Stimulated activated effector memory CD8-positive, alpha-beta T cell treated with anti-CD3 and anti-CD28 coated beads, Interleukin-12 subunit alpha, Interleukin-12 subunit beta, amount 100 ng/mL, for 72 hours (primary cell): Measurements from ENCODE around the gene MIA2.

Experiments
- ATAC-seq: fragments of 150-1000 bp; cut with Tn5 transposase; 2 replicates; pipeline ENCODE4 v1.10.0; 2021
- DNase-seq, 2 donors: peaks; one replicate each; pipeline ENCODE4 v3.0.0; 2021 to 2022; ENCODE audit warnings: low spot score in 2 of 2
- H3K27ac Mint-ChIP-seq: one replicate; pipeline ENCODE4 v1.8.0; 2022; ENCODE audit warnings: mild to moderate bottlenecking, mixed read lengths
- H3K36me3 Mint-ChIP-seq: one replicate; pipeline ENCODE4 v1.8.0; 2022; ENCODE audit warnings: mild to moderate bottlenecking, mixed read lengths
- H3K4me1 Mint-ChIP-seq: one replicate; pipeline ENCODE4 v1.8.0; 2022; ENCODE audit warnings: mixed read lengths
- H3K4me3 Mint-ChIP-seq: one replicate; pipeline ENCODE4 v1.8.0; 2022; ENCODE audit warnings: mild to moderate bottlenecking, mixed read lengths
- H3K9me3 Mint-ChIP-seq: one replicate; pipeline ENCODE4 v1.8.0; 2022; ENCODE audit warnings: mixed read lengths

Gene MIA2

DNA sequence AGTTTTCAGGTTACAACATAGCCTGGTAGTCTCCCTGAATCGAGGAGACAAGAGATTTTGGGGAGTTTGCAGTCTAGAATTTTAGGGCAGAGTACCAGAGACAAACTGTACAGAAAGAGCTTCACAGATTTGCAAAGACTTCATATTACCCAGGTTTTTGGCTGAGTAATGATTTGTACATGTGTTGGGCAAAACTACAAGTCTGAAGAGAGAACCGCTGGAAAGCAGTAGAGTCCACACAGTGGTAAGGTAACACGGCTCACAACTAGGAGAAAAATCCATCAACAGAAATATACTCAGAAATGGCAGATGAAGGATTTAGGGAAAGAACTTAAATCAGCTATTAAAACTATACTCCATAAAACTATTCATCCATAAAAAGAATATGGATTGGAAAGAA, 172.8 kb downstream of the MIA2 start:
- peaks cover 3% of the 10 kb centered on the region for H3K9me3 Mint-ChIP-seq
- H3K4me3 Mint-ChIP-seq: no peak overlapping the region
- no peaks in the 10 kb centered on the region for H3K36me3 Mint-ChIP-seq
- DNase-seq: no peak
- H3K4me1 Mint-ChIP-seq: peaks cover 26% of the 10 kb centered on the region
- H3K27ac Mint-ChIP-seq: no peak overlapping the region
- no peak for ATAC-seq

GRCh38 chr14:39416072-39416471, 182.4 kb downstream of the MIA2 start:
- ATAC-seq: no peak
- Mint-ChIP-seq H3K4me3 (no peak overlapping the region), H3K4me1 (peaks cover 3% of the 10 kb centered on the region), H3K9me3 (peaks cover 19% of the 10 kb centered on the region), H3K36me3 (peaks cover 12% of the 10 kb centered on the region), H3K27ac (no peak overlapping the region)
- no peak for DNase-seq

DNA sequence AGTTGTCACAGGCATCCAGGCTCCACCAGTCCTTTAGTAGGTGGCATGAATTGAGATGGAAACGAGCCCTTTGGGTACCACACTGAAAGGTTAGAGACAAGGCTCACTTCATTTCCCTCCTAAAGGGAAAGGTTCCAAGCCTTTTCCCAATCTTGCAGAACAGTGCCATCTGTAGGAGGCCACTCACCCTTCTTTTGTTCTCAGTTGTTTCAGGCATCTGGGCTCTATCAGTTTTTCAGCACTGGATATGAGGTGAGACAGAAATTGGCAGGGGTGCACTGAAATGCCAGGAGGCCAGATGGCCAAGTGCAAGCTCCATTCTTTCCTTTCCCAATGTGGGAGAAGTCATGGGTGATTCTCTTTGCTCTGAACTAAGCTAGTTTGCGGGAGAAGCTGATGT, 183.3 kb downstream of the MIA2 start:
- Mint-ChIP-seq H3K36me3 (peaks cover 12% of the 10 kb centered on the region), H3K9me3 (peaks cover 19% of the 10 kb centered on the region), H3K4me1 (peaks cover 10% of the 10 kb centered on the region), H3K4me3 (no peak overlapping the region), H3K27ac (no peak overlapping the region)
- ATAC-seq (no peak), DNase-seq (no peak)

GRCh38 chr14:39419272-39419671, 185.6 kb downstream of the MIA2 start:
- no peak for ATAC-seq
- no peak overlapping the region for H3K27ac Mint-ChIP-seq

GRCh38 chr14:39422243-39422642, 188.5 kb downstream of the MIA2 start:
- Mint-ChIP-seq H3K36me3 (peaks cover 7% of the 10 kb centered on the region), H3K4me1 (peaks cover 40% of the 10 kb centered on the region), H3K4me3 (no peak overlapping the region), H3K9me3 (peaks cover under 1% of the 10 kb centered on the region), H3K27ac (no peak overlapping the region)
- no peak for DNase-seq
- ATAC-seq: no peak

More at GRCh38 chr14:39419272-39419671, 185.6 kb downstream of the MIA2 start:
- Mint-ChIP-seq H3K9me3 (peaks cover 11% of the 10 kb centered on the region), H3K4me1 (peaks cover 26% of the 10 kb centered on the region), H3K36me3 (peaks cover 12% of the 10 kb centered on the region), H3K4me3 (no peak overlapping the region)
- no peak for DNase-seq

- H3K4me1 Mint-ChIP-seq: peaks cover 48% of the 10 kb centered on the region
- no peak overlapping the region for H3K27ac Mint-ChIP-seq
- no peaks in the 10 kb centered on the region for H3K9me3 Mint-ChIP-seq
- DNase-seq: no peak
- H3K4me3 Mint-ChIP-seq: no peak overlapping the region
- ATAC-seq: no peak
- peaks cover 7% of the 10 kb centered on the region for H3K36me3 Mint-ChIP-seq
Observed at GRCh38 chr14:39423793-39424192, 190.1 kb downstream of the MIA2 start.

GRCh38 chr14:39425947-39426346, 192.2 kb downstream of the MIA2 start:
- ATAC-seq: no peak
- H3K9me3 Mint-ChIP-seq: no peaks in the 10 kb centered on the region
- no peak overlapping the region for H3K4me3 Mint-ChIP-seq
- H3K4me1 Mint-ChIP-seq: peaks cover 68% of the 10 kb centered on the region
- peak overlapping the region; percentile 22 for H3K27ac Mint-ChIP-seq
- H3K36me3 Mint-ChIP-seq: peaks cover 2% of the 10 kb centered on the region
- no peak for DNase-seq

DNA sequence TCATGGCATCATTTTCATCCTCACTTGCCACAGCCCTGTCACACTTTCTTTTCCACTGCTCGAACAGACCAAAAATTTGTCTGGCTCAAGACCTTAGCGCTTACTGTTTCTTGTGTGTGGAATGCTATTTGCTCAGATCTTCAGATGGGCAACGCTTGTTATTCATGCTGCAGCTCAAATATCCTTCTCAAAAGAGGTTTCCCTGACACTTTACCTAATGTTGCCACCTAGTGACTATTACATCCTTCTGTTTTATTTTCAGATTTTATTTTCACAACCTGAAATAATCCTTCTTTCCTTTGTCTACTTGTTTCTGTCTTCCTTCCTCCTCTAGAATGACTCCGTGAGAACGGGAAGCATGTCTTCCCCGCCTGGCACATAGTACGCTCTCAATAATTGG, 192.9 kb downstream of the MIA2 start:
- Mint-ChIP-seq H3K9me3 (no peaks in the 10 kb centered on the region), H3K4me1 (peaks cover 66% of the 10 kb centered on the region), H3K36me3 (peaks cover 8% of the 10 kb centered on the region), H3K27ac (peak overlapping the region; percentile 22), H3K4me3 (peak overlapping the region; percentile 6)
- DNase-seq (no peak), ATAC-seq (no peak)

DNA sequence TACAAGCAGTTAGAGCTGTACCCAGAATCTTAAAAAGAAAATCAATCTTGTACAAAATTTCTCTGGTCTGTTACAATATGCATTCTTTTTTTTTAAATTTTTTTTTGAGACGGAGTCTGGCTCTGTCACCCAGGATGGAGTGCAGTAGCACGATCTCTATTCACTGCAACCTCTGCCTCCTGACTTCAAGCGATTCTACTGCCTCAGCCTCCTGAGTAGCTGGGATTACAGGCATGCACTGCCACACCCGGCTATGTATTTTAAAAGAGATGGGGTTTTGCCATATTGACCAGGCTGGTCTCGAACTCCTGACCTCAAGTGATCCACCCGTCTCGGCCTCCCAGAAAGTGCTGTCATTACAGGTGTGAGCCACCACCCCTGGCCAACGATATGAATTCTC, 194.4 kb downstream of the MIA2 start:
- no peak overlapping the region for H3K4me3 Mint-ChIP-seq
- ATAC-seq: no peak

DNA sequence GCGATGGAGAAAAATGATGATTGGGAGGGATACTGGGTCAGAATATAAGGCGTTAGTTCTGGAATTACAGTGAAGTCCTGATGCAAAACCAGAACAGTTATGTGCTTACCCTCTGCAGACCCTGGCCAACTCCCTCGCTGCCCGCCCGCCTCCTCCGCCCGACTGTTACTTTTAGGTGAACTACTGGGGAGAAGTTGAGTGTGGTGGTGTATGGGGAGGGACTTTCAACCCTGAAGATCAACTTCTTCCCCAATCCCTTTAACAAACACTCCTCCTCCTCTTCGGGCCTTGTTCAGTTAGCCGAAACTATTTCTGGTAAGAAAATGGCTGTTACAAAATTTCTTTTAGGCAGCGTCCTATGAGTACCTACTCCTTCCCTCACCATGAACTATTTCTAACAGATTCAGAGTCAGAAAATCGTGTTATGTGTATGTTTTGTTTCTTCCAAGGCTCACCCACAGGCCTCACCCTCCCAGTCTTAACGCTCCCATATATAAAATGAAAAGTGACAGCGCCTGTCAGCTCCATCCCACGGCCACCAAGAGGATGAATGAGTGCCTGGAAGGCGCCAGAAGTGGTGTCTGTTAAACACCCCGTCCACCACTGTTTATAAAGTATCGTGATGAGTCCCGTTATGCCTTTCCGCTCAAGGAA, 197.2 kb downstream of the MIA2 start:
- DNase-seq (no peak), ATAC-seq (peak; percentile 20)
- H3K4me1 Mint-ChIP-seq: peaks cover 53% of the 10 kb centered on the region

More for the DNA sequence above, 194.4 kb downstream of the MIA2 start:
- Mint-ChIP-seq H3K36me3 (peaks cover 21% of the 10 kb centered on the region), H3K9me3 (no peaks in the 10 kb centered on the region), H3K27ac (no peak overlapping the region), H3K4me1 (peaks cover 60% of the 10 kb centered on the region)
- DNase-seq: no peak

DNA sequence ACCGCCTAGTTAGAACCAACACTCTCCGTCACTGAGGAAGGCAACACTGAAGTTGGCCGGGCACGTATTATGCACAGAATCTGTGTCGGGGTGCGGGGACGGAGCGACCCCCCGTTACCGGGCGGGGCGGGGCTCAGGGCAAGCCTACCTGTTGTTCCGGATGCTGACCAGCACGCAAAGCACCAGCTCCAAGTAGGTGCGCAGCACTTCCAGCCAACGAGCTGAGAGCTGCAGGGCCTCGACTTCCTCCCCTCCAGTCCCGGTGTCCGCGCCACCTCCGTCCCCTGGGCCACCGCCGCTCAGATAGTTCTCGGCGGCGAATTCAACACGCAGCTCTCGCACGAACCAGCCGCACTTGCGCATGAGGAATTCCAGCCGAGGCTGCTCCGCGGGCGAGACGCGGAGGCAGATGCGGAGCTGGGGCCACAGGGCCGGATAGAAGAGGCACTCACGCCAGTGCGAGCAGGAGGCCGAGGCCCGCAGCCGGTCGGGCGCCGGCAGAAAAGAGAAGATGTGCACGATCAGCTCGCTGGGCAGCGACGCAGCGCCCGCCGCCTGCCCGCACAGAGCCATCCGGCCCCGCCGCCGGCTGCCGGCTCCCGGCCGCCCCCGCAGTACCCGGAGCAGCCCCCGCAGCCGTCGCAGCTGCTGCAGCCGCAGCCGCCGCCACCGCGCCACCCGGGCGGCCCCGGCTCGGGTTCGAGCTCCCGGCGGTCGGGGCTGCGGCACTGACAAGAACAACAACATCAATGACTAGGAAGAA, 197.9 kb downstream of the MIA2 start:
- Mint-ChIP-seq H3K36me3 (peaks cover 21% of the 10 kb centered on the region), H3K4me1 (peaks cover 46% of the 10 kb centered on the region), H3K4me3 (peak overlapping the region; percentile 93), H3K27ac (peak overlapping the region; percentile 100), H3K9me3 (no peaks in the 10 kb centered on the region)
- peak; percentile 23 for ATAC-seq
- peak; percentile 40 to 84 for DNase-seq

More for the DNA sequence above, 197.2 kb downstream of the MIA2 start:
- peak overlapping the region; percentile 100 for H3K27ac Mint-ChIP-seq
- no peaks in the 10 kb centered on the region for H3K9me3 Mint-ChIP-seq
- H3K36me3 Mint-ChIP-seq: peaks cover 21% of the 10 kb centered on the region
- peak overlapping the region; percentile 93 for H3K4me3 Mint-ChIP-seq

- Mint-ChIP-seq H3K9me3 (no peaks in the 10 kb centered on the region), H3K36me3 (peaks cover 21% of the 10 kb centered on the region), H3K4me1 (peaks cover 40% of the 10 kb centered on the region)
Observed at GRCh38 chr14:39432179-39432618, 198.5 kb downstream of the MIA2 start, which contains the start of gene FBXO33. Gene FBXO33 (minus strand): TSS chr14:39432433. CDS start chr14:39432162, 271 bp downstream.

GRCh38 chr14:39432619-39433451, 199.1 kb downstream of the MIA2 start:
- peak overlapping the region; percentile 100 for H3K27ac Mint-ChIP-seq
- ATAC-seq (peak; percentile 84), DNase-seq (peak; percentile 65 to 92)
- peaks cover 21% of the 10 kb centered on the region for H3K36me3 Mint-ChIP-seq
- peaks cover 40% of the 10 kb centered on the region for H3K4me1 Mint-ChIP-seq
- H3K9me3 Mint-ChIP-seq: no peaks in the 10 kb centered on the region
- peak overlapping the region; percentile 93 for H3K4me3 Mint-ChIP-seq

More at GRCh38 chr14:39432179-39432618, 198.5 kb downstream of the MIA2 start, which contains the start of gene FBXO33:
- Mint-ChIP-seq H3K4me3 (peak within 1 kb of the TSS; percentile 93), H3K27ac (peak within 1 kb of the TSS; percentile 100)
- DNase-seq: peak; percentile 93 to 98
- ATAC-seq: peak; percentile 90

DNA sequence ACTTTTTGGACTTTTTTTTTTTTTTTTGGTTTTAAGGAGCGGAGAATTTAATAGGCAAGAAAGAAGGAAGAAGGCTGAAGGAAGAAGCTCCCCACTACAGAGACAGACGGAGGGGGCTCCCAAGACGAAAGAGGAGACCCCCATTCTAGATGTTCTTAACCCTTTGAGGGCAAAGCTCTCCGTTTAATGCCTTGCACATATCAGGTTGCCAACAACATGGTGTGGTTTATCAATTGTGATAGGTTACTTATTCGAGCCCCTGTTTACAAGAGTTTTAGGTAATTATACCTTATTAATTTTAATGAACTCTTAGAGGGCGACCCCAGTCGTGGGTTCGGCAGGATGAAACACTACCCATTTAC, 199.7 kb downstream of the MIA2 start:
- peaks cover 21% of the 10 kb centered on the region for H3K36me3 Mint-ChIP-seq
- H3K27ac Mint-ChIP-seq: peak overlapping the region; percentile 100
- DNase-seq: no peak

GRCh38 chr14:39434401-39434800, 200.7 kb downstream of the MIA2 start:
- Mint-ChIP-seq H3K9me3 (no peaks in the 10 kb centered on the region), H3K4me3 (no peak overlapping the region), H3K36me3 (peaks cover 21% of the 10 kb centered on the region), H3K4me1 (peaks cover 27% of the 10 kb centered on the region), H3K27ac (no peak overlapping the region)
- ATAC-seq (no peak), DNase-seq (no peak)

More for the DNA sequence above, 199.7 kb downstream of the MIA2 start:
- Mint-ChIP-seq H3K4me1 (peaks cover 36% of the 10 kb centered on the region), H3K4me3 (peak overlapping the region; percentile 93), H3K9me3 (no peaks in the 10 kb centered on the region)
- ATAC-seq: no peak
